HG03135 (cell line): ENCODE results near the gene CAPRIN1.

Experiments
- ATAC-seq: cut with Tn5 transposase; IDR thresholded peaks from one replicate; pipeline ENCODE4 v1.9.1; 2021; ENCODE audit warnings: mild to moderate bottlenecking, moderate library complexity; ENCODE audit not compliant: unreplicated experiment

CAPRIN1 gene

GRCh38 chr11:34051349-34052035 lies at the start of gene CAPRIN1:
CAPRIN1 (plus strand) TSS chr11:34051731; CDS start chr11:34052421, 690 bp downstream.
- peak; percentile 61 for ATAC-seq

GRCh38 chr11:34002420-34002819 lies 49.1 kb upstream of the CAPRIN1 start:
- no peak for ATAC-seq

GRCh38 chr11:34004236-34004635 lies 47.3 kb upstream of the CAPRIN1 start:
- ATAC-seq: no peak

GRCh38 chr11:34006876-34007275 lies 44.7 kb upstream of the CAPRIN1 start:
- no peak for ATAC-seq

- no peak for ATAC-seq
Measured at GRCh38 chr11:34012734-34013133, 38.8 kb upstream of the CAPRIN1 start.

- ATAC-seq: no peak
Measured at GRCh38 chr11:34013898-34014571, 37.5 kb upstream of the CAPRIN1 start.

GRCh38 chr11:34021977-34022735 lies 29.4 kb upstream of the CAPRIN1 start:
- no peak for ATAC-seq

GRCh38 chr11:34026432-34026831 lies 25.1 kb upstream of the CAPRIN1 start:
- ATAC-seq: no peak

- ATAC-seq: no peak
Measured at GRCh38 chr11:34027516-34028408, 23.8 kb upstream of the CAPRIN1 start.

GRCh38 chr11:34028425-34028824 lies 23.1 kb upstream of the CAPRIN1 start:
- ATAC-seq: no peak

GRCh38 chr11:34029176-34029575 lies 22.4 kb upstream of the CAPRIN1 start:
- ATAC-seq: no peak

GRCh38 chr11:34030382-34030781 lies 21.1 kb upstream of the CAPRIN1 start:
- ATAC-seq: no peak

- no peak for ATAC-seq
Measured at GRCh38 chr11:34033399-34033798, 18.1 kb upstream of the CAPRIN1 start.

GRCh38 chr11:34034053-34034452 lies 17.5 kb upstream of the CAPRIN1 start:
- no peak for ATAC-seq

GRCh38 chr11:34036456-34036855 lies 15.1 kb upstream of the CAPRIN1 start:
- no peak for ATAC-seq

- ATAC-seq: no peak
Measured at GRCh38 chr11:34037016-34037415, 14.5 kb upstream of the CAPRIN1 start.

GRCh38 chr11:34040571-34040970 lies 11.0 kb upstream of the CAPRIN1 start:
- ATAC-seq: no peak

- no peak for ATAC-seq
Measured at GRCh38 chr11:34044664-34045485, 6.7 kb upstream of the CAPRIN1 start.

GRCh38 chr11:34049028-34049427 lies 2.5 kb upstream of the CAPRIN1 start:
- ATAC-seq: no peak
